ENCODE data around the gene LRRFIP2.

GRCh38 chr3:37096975-37097374 is 77.4 kb downstream of the LRRFIP2 start:
- no peak for TF ChIP-seq CTCF (IDR thresholded peaks at IDR 0.05)
- no peak for TF ChIP-seq EZH2phosphoT487 (IDR thresholded peaks at IDR 0.05)
- no peak for TF ChIP-seq EZH2 (IDR thresholded peaks at IDR 0.05)
